GM18868 (cell line): ENCODE results near the gene GMEB1.
"Not testable (repeated sequence)": the region's sequence is repeated elsewhere in the genome, so short reads cannot be mapped to it uniquely, and the experiment has no call there.

Experiments used
- ATAC-seq: cut with Tn5 transposase; IDR thresholded peaks from one replicate; pipeline ENCODE4 v1.9.1; 2021; ENCODE audit warnings: mild to moderate bottlenecking, moderate library complexity; ENCODE audit not compliant: unreplicated experiment

GMEB1 gene

GRCh38 chr1:28671254-28671780, 2.7 kb downstream of the GMEB1 start:
- no peak for ATAC-seq

- not testable (repeated sequence) for ATAC-seq
These were observed 4.4 kb downstream of the GMEB1 start for GRCh38 chr1:28672971-28673370.

GRCh38 chr1:28675924-28676257, 7.3 kb downstream of the GMEB1 start:
- no peak for ATAC-seq

- ATAC-seq: no peak
These were observed 11.6 kb downstream of the GMEB1 start for GRCh38 chr1:28680151-28680550.

GRCh38 chr1:28682840-28683239, 14.3 kb downstream of the GMEB1 start:
- ATAC-seq: no peak

DNA sequence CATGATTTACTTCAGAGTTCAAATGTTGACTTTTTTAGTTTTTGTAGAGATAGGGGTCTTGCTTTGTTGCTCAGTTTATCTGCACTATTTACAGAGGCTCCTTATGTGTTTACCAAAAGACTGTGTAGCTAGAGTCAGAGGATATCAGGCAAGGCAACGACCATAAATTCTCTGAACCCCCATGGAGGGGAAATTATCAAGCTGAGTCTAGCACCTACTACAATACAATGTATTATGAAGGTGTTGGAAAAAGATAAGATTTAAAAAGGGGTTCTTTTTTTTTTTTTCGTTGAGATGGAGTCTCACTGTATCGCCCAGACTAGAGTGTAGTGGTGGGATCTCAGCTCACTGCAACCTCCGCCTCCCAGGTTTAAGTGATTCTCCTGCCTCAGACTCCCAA, 16.4 kb downstream of the GMEB1 start:
- no peak for ATAC-seq

DNA sequence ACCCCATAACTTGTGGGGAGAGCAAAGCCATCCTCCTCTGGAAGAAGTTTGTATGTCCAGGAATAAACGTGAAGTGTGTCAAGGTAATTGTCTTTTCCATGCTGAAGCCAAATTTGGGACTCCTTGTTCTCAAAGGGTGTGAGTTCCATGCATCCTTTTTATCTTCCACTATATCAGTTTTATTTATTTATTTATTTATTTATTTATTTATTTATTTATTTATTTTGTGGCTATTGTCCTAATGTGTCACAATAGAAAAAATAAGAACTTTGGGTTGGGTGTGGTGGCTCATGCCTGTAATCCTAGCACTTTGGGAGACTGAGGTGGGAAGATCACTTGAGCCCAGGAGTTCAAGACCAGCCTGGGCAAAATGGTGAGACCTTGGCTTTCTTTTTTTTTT, 23.0 kb downstream of the GMEB1 start:
- ATAC-seq: not testable (repeated sequence)

DNA sequence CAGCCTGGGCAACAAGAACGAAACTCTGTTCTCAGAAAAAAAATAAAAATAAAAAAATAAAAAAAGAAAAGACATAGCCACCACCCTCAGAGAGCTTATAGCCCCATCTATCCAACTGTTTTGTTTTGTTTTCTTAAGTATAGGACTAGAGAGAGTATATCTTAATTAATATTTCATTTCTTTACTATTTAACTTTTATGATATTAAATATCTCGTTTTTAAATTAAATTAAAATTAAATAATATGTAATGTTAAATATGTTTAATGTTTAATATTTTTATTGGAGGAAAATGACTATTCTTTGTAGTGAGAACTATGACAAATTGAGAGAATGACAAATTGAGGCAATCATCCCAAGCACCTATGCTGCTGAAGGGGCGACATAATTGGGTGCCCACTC, 35.0 kb downstream of the GMEB1 start:
- ATAC-seq: no peak

DNA sequence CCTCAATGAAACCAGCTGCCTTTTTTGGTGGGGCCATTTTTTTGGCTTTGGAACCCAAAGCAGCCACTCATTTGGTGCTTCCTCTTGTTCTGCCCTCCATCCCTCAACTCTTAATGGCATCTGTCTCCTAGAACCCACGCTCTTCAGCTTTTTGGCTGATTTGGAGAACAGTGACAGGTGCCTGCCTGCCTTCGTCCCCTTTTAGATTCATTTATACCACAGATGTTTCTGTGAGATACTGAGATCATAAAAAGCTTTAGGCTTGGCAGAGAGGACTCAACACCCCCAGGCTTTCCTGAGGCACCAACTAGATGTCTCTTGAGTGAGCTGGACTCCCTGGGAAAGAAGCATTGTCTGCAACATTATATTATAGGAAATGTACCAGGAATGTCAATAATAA, 47.8 kb downstream of the GMEB1 start:
- ATAC-seq: no peak

DNA sequence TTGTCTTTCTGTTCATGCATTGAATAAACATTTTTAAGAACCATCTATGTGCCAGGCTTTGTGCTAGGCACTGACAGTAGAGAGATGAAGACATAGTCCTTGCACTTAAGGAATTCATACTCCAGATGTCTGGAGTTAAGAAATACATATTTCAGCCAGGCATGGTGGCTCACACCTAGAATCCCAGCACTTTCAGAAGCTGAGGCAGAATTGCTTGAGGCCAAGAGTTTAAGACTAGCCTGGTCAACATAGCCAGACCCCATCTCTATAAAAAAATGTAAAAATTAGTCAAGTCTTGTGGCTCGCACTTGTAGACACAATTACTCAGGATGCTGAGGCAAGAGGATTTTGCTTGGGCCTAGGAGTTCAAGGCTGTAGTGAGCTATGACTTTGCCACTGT, 49.6 kb downstream of the GMEB1 start:
- ATAC-seq: no peak

- no peak for ATAC-seq
These were observed 50.2 kb downstream of the GMEB1 start for GRCh38 chr1:28718586-28719331.

DNA sequence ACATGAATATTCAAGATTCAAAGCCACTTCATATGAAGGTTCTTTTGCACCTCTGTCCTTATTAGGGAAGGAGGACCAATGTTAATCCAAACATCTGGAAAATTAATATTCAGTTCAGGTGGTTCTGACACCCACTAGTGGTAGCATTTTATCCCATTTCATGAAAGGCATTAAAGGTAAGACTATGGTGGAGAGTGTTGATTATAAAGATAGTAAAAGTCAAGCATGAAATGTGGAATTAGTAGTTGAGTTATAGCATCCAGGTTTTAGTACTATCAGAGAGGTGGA, 50.7 kb downstream of the GMEB1 start:
- ATAC-seq: no peak

GRCh38 chr1:28720376-28720775, 51.8 kb downstream of the GMEB1 start:
- ATAC-seq: no peak

GRCh38 chr1:28721927-28722326, 53.3 kb downstream of the GMEB1 start:
- ATAC-seq: not testable (repeated sequence)

DNA sequence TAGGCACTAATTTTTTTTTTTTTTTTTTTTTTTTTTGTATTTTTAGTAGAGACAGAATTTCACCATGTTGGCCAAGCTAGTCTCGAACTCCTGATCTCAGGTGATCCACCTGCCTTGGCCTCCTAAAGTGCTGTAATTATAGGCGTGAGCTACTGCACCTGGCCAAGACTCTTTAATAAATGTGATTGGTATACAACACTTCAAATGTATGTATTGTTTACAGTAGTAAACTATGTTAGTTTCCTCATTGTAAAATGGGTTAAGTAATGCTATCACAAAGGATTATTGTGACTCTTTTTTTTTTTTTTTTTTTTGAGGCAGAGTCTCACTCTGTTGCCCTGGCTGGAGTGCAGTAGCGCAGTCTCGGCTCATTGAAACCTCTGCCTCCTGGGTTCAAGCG, 56.8 kb downstream of the GMEB1 start:
- not testable (repeated sequence) for ATAC-seq

DNA sequence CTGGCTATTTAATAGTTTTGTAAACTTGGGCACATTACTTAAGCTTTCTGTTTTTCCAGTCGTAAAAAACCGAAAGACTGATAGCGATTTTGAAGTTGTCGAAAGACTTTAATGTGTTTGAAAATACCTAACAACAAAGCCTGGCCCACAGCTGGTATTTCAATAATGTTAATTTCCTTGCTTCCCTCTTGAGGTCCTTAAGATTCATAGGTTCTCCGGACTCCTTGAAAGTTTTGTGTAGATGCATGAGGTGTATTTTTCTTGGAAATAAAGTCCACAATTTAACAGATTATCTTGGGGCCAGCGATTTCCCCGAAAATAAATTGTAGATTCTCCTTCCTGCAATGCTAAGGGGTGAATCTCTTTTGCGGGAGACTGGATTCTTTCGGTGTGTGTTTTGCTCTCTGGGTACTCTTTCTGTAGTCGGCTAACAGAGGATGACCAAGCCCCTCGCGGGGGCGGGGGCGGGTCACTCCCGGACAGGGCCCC, 67.4 kb downstream of the GMEB1 start:
- ATAC-seq: no peak

DNA sequence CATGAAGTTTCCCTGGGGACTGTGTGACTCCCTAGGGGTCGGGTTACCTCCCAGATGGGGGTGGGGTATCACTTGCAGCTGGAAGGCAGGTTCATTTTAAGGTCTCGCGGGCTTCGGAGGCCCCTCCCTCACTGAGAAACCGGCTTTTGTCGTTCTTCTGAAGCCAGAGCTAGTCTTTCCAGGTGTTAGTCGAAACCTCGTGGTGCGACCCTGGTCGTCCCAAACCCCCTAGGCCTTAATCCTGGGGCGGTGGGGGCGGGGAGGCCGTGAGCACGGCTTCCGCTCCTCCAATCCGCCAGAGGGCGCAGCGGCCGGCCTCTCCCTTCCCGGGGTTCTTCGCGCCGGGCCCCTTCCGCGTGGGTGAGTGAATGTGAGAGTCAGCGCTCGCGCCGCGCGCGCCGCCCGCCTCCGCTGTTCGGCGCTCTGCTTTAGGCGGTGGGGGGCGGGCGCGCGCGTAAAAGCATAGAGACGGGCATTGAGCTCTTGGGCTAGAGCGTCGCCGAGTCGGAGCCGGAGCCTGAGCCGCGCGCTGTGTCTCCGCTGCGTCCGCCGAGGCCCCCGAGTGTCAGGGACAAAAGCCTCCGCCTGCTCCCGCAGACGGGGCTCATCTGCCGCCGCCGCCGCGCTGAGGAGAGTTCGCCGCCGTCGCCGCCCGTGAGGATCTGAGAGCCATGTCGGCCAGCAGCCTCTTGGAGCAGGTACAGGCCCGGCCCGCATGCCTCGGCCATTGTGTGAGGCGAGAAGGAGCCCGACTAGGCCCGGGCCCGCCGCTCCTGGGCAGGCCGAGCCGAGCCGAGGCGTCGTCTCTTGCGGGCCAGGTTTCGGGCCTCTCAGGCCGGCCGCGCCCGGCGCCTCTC, 68.1 kb downstream of the GMEB1 start, which contains the start of gene YTHDF2:
Gene YTHDF2 (plus strand): TSS at position 491 of the 857 bp plus-strand sequence. CDS start 181 bp downstream, at position 672.
- peak; percentile 89 for ATAC-seq

DNA sequence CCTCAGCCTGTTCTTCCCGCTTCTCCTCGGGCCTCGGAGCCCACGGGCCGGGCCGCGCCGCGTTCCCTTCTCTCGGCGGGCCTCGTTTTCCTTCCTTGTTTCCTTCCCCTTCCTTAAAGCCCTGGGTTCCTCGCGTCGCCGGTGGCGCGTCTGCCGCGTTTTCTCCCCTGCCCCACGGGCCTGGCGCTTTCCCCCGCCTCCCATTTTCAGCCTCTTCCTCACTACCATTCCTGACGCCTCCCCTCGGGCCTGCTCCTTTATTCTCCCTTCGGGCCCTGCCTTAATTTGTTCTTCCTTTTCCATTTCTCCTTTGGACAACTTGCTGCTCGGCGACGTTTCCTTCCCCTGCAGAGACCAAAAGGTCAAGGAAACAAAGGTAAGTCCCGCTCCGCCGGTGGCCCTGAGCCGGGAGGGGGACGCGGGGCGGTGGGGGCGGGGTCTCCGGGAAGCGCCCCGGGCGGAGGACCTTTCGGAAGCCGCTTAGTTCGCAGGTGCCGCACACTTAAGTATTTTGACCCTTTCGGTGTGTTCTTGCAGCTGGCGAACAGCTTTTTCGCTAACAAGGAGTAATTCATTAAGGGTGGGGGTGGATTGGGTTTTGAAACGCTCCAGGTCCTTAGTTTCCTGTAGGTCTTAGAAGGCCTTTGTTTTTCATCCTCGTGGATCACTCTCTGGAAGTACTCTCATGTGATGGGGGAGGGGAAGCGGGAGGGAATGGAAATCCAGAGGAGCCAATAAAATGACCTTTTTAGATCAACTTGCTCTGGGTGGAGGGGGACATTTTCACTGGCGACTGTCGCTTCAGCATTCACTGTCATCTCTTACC, 68.9 kb downstream of the GMEB1 start:
- no peak for ATAC-seq

GRCh38 chr1:28740118-28740517, 71.5 kb downstream of the GMEB1 start:
- no peak for ATAC-seq

DNA sequence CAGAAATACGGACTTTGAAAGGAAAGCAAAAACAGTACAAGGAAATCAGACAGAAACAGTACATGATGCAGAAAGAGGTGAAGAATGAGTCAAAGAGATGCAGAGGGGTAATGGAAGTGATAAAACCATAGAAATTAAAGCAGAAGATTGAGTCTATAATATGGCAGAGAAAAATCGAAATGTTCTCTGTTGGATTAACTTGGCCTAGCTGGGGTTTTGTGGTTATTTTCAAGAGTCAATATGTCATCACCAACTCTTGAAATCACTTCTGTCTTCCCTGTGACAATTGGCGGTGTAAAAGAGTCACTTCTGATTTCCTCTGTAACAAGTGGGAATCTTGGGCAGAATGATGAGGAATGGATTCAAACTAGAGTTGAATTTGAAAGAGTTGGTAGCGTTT, 75.6 kb downstream of the GMEB1 start:
- no peak for ATAC-seq

- ATAC-seq: no peak
These were observed 77.1 kb downstream of the GMEB1 start for GRCh38 chr1:28745653-28746173.
